GM12892 (cell line): ENCODE measurements around the gene APBB2.

Experiments used
- POLR2A ChIP-seq: IDR thresholded peaks from 2 replicates; pipeline ENCODE4 v1.6.1; 2011; ENCODE audit warnings: low read depth, low read length, control low read depth
- POLR2AphosphoS5 ChIP-seq: IDR thresholded peaks from 2 replicates; pipeline ENCODE4 v1.6.1; 2011; ENCODE audit warnings: low read depth, low read length, control low read depth

DNA sequence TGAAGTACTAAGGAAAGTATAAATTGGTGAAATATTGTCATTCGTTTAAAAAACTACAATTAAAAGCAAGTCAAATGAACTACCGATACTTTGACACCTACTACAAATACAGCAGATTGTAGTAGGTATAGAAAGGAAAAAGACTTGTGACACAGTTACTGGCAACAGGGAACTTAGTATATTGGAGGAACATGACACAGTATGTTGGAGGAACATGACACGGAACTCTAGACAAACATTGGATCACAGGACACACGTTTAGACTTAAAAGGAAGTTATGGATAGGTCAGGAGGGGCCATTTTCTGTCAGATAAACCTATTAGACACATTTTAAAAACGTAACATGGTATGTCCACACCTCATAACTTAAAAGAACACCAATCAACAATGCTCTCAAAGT, 132.5 kb downstream of the APBB2 start:
- TF ChIP-seq POLR2A, result no peak
- TF ChIP-seq POLR2AphosphoS5, result no peak
